Stimulated activated CD4-positive, alpha-beta T cell treated with anti-CD3 and anti-CD28 coated beads, TNF-alpha, amount 100 ng/mL, for 4 hours (primary cell): Measurements from ENCODE around the gene GARRE1.
"Not testable (repeated sequence)": the region's sequence is repeated elsewhere in the genome, so short reads cannot be mapped to it uniquely, and the experiment has no call there.

Source experiments
- DNase-seq, 3 experiments: peaks; one replicate each; pipeline ENCODE4 v3.0.0-alpha.2; 2020; ENCODE audit warnings: low read depth in 3 of 3

Gene GARRE1

GRCh38 chr19:34254046-34254697, at the start of gene GARRE1:
Gene GARRE1, plus strand, starts transcription at chr19:34254554. Its CDS starts 45,920 bp downstream, at chr19:34300474.
- DNase-seq, result peak; percentile 61 to 80 (median 63)

GRCh38 chr19:34205324-34205723, 49.0 kb upstream of the GARRE1 start:
- DNase-seq, result not testable (repeated sequence)

GRCh38 chr19:34208291-34208884, 46.0 kb upstream of the GARRE1 start:
- DNase-seq, result no peak

GRCh38 chr19:34209726-34210125, 44.6 kb upstream of the GARRE1 start:
- no peak for DNase-seq

- no peak for DNase-seq
Measured at GRCh38 chr19:34213283-34213682, 41.1 kb upstream of the GARRE1 start.

GRCh38 chr19:34214040-34214439, 40.3 kb upstream of the GARRE1 start:
- no peak for DNase-seq

GRCh38 chr19:34215006-34215665, 39.2 kb upstream of the GARRE1 start:
- DNase-seq, result no peak

GRCh38 chr19:34215666-34216038, 38.7 kb upstream of the GARRE1 start:
- no peak for DNase-seq

GRCh38 chr19:34216745-34217219, 37.6 kb upstream of the GARRE1 start:
- not testable (repeated sequence) for DNase-seq

- peak in 1 of 3 experiments; percentile 27 for DNase-seq
Measured at GRCh38 chr19:34217952-34218817, 36.2 kb upstream of the GARRE1 start.

GRCh38 chr19:34218818-34219164, 35.6 kb upstream of the GARRE1 start:
- DNase-seq, result no peak

GRCh38 chr19:34220472-34221063, 33.8 kb upstream of the GARRE1 start:
- peak in 1 of 3 experiments; percentile 34 for DNase-seq

- DNase-seq, result no peak
Measured at GRCh38 chr19:34222386-34222785, 32.0 kb upstream of the GARRE1 start.

GRCh38 chr19:34224996-34225658, 29.2 kb upstream of the GARRE1 start:
- DNase-seq, result no peak

- DNase-seq, result no peak
Measured at GRCh38 chr19:34225659-34226015, 28.7 kb upstream of the GARRE1 start.

GRCh38 chr19:34226036-34226435, 28.3 kb upstream of the GARRE1 start:
- no peak for DNase-seq

- no peak for DNase-seq
Measured at GRCh38 chr19:34228347-34228746, 26.0 kb upstream of the GARRE1 start.

- no peak for DNase-seq
Measured at GRCh38 chr19:34228762-34229161, 25.6 kb upstream of the GARRE1 start.

- no peak for DNase-seq
Measured at GRCh38 chr19:34229721-34230120, 24.6 kb upstream of the GARRE1 start.

- DNase-seq, result no peak
Measured at GRCh38 chr19:34230820-34231219, 23.5 kb upstream of the GARRE1 start.

GRCh38 chr19:34231439-34231838, 22.9 kb upstream of the GARRE1 start:
- DNase-seq, result no peak
